CD14-positive monocyte (primary cell): ENCODE results near the gene WDR44. TPM values are rescaled to one million over a fixed set of nuclear protein-coding genes. Genes with fewer than 3 reads are reported as not detected.

Experiments
- DNase-seq, 3 donors: peaks; one replicate each; pipeline ENCODE4 v3.0.0-alpha.2; 2011 to 2022
- H2AFZ ChIP-seq: 2 replicates; pipeline ENCODE4 v1.6.0; 2012; ENCODE audit warnings: mild to moderate bottlenecking, low read depth, low read length, inconsistent platforms; ENCODE audit not compliant: insufficient read depth, poor library complexity, severe bottlenecking
- H3K27ac ChIP-seq, 2 donors: 1 replicate in 1 of 2; 2 replicates in 1 of 2; pipeline ENCODE4 v1.5.1; 2012 to 2013; ENCODE audit warnings: low read length in 2 of 2, control low read depth in 1 of 2, inconsistent platforms in 1 of 2, low read depth in 1 of 2, mild to moderate bottlenecking in 1 of 2
- H3K27me3 ChIP-seq, 2 donors: one replicate each; pipeline versions ENCODE4 v1.6.0 to v1.6.1; 2011 to 2013; ENCODE audit warnings: low read length in 2 of 2; ENCODE audit not compliant: control insufficient read depth in 2 of 2, insufficient read depth in 2 of 2
- H3K36me3 ChIP-seq, 2 donors: replicated peaks in 1 of 2; 1 replicate in 1 of 2; 2 replicates in 1 of 2; pipeline versions ENCODE4 v1.5.1 to v1.6.1; 2012 to 2013; ENCODE audit warnings: low read length in 2 of 2, control low read depth in 1 of 2, inconsistent platforms in 1 of 2, mild to moderate bottlenecking in 1 of 2; ENCODE audit not compliant: insufficient read depth in 2 of 2, control insufficient read depth in 1 of 2
- H3K4me1 ChIP-seq, 2 donors: 1 replicate in 1 of 2; 2 replicates in 1 of 2; pipeline versions ENCODE4 v1.5.1 to v1.6.1; 2012 to 2013; ENCODE audit warnings: low read length in 2 of 2, control low read depth in 1 of 2, inconsistent platforms in 1 of 2, mild to moderate bottlenecking in 1 of 2, moderate library complexity in 1 of 2; ENCODE audit not compliant: insufficient read depth in 2 of 2, control insufficient read depth in 1 of 2
- H3K4me2 ChIP-seq: replicated peaks from 2 replicates; pipeline ENCODE3; 2012; ENCODE audit warnings: low read length, moderate library complexity, mild to moderate bottlenecking; ENCODE audit not compliant: poor library complexity, severe bottlenecking; ENCODE audit errors: extremely low read depth
- H3K4me3 ChIP-seq, 3 experiments: fragments of 200-600 bp in 1 of 3; sonication (generic) in 1 of 3; replicated peaks in 1 of 3; 1 replicate in 2 of 3; 2 replicates in 1 of 3; pipeline ENCODE4 v1.5.1; 2011 to 2013; ENCODE audit warnings: low read length in 3 of 3, mild to moderate bottlenecking in 3 of 3, control low read depth in 2 of 3, low read depth in 2 of 3, inconsistent platforms in 1 of 3, moderate library complexity in 1 of 3
- H3K79me2 ChIP-seq: 2 replicates; pipeline ENCODE4 v1.6.0; 2012; ENCODE audit warnings: mild to moderate bottlenecking, control low read depth, inconsistent platforms, low read length, moderate library complexity; ENCODE audit not compliant: insufficient read depth
- H3K9ac ChIP-seq: 2 replicates; pipeline ENCODE4 v1.6.0; 2017; ENCODE audit warnings: low read length, mild to moderate bottlenecking; ENCODE audit not compliant: insufficient read depth, poor library complexity, severe bottlenecking
- H3K9me3 ChIP-seq, 2 donors: replicated peaks in 1 of 2; 1 replicate in 1 of 2; 2 replicates in 1 of 2; pipeline versions ENCODE4 v1.5.1 to v1.6.1; 2012 to 2013; ENCODE audit warnings: low read length in 2 of 2, control low read depth in 1 of 2; ENCODE audit not compliant: control insufficient read depth in 1 of 2, insufficient read depth in 1 of 2
- H4K20me1 ChIP-seq: 2 replicates; pipeline ENCODE4 v1.6.0; 2012; ENCODE audit warnings: mild to moderate bottlenecking, low read length, control low read depth, moderate library complexity; ENCODE audit not compliant: insufficient read depth
- H3K27ac Mint-ChIP-seq, 7 donors: one replicate each; pipeline ENCODE4 v1.8.0; 2020; ENCODE audit warnings: mild to moderate bottlenecking in 7 of 7, mixed read lengths in 7 of 7, moderate library complexity in 6 of 7, inconsistent platforms in 2 of 7
- H3K27me3 Mint-ChIP-seq, 3 donors: one replicate each; pipeline ENCODE4 v1.8.0; 2021 to 2022; ENCODE audit warnings: low read depth in 3 of 3, mild to moderate bottlenecking in 3 of 3, mixed read lengths in 3 of 3, moderate library complexity in 3 of 3, inconsistent platforms in 1 of 3
- H3K36me3 Mint-ChIP-seq, 2 donors: one replicate each; pipeline ENCODE4 v1.8.0; 2020; ENCODE audit warnings: mixed read lengths in 2 of 2, inconsistent platforms in 1 of 2, mild to moderate bottlenecking in 1 of 2
- H3K4me1 Mint-ChIP-seq: one replicate; pipeline ENCODE4 v1.8.0; 2020; ENCODE audit warnings: mild to moderate bottlenecking, mixed read lengths
- H3K4me3 Mint-ChIP-seq, 2 donors: one replicate each; pipeline ENCODE4 v1.8.0; 2020; ENCODE audit warnings: mild to moderate bottlenecking in 2 of 2, mixed read lengths in 2 of 2, moderate library complexity in 1 of 2
- H3K9me3 Mint-ChIP-seq, 7 donors: one replicate each; pipeline ENCODE4 v1.8.0; 2020 to 2022; ENCODE audit warnings: mixed read lengths in 7 of 7, mild to moderate bottlenecking in 6 of 7, moderate library complexity in 6 of 7, inconsistent platforms in 2 of 7
- CTCF ChIP-seq: fragments of 200-600 bp; IDR thresholded peaks from one replicate; pipeline ENCODE4 v1.8.0; 2022; ENCODE audit warnings: antibody characterized with exemption, mild to moderate bottlenecking
- WGBS: methylation state at CpG from one replicate; pipeline ENCODE4 v1.1.5; 2013; ENCODE audit warnings: missing lambda C conversion rate; ENCODE audit not compliant: insufficient coverage; 5-methylcytosine and 5-hydroxymethylcytosine counted together
- intact Hi-C, 2 donors: fragments of 100-400 bp; cut with micrococcal nuclease; formaldehyde crosslinking; loops; one replicate each; pipeline versions ENCODE4 v1.15.0 to v1.15.1; 2023
- polyA plus RNA-seq, 3 donors: library from polyadenylated mRNA; depleted of rRNA in 1 of 3; unstranded in 2 of 3; stranded (reverse) in 1 of 3; fragments of 300-500 nt in 2 of 3; fragments of >200 nt in 1 of 3; fragmentation: Illumina TruSeq in 2 of 3; gene quantifications; 1 replicate in 2 of 3; 2 replicates in 1 of 3; pipeline ENCODE4 v1.2.3, GENCODE V29; 2012 to 2021

The WDR44 gene
- polyA plus RNA-seq, 3 donors = 5.1 to 7.1 (median 5.5) TPM

GRCh38 chrX:118370921-118371624 lies 25.2 kb downstream of the WDR44 start:
- Histone ChIP-seq H3K9ac (no peak overlapping the region), H3K4me3 (no peak overlapping the region), H3K9me3 (no peaks in the 10 kb centered on the region), H3K27ac (no peak overlapping the region), H3K79me2 (no peaks in the 10 kb centered on the region), H3K4me1 (no peaks in the 10 kb centered on the region), H3K27me3 (no peaks in the 10 kb centered on the region), H3K36me3 (no peaks in the 10 kb centered on the region), H2AFZ (no peak overlapping the region), H4K20me1 (peaks cover 20% of the 10 kb centered on the region), H3K4me2 (no peak overlapping the region)
- H3K9me3 Mint-ChIP-seq = peaks cover 0 to 1% (median 0%) of the 10 kb centered on the region in 7 donors
- no peak for TF ChIP-seq CTCF
- WGBS = no CpG with 5 or more reads among the region's 2 CpGs
- intact Hi-C loops = no loop called here
- peaks cover 2% of the 10 kb centered on the region for H3K4me1 Mint-ChIP-seq
- H3K4me3 Mint-ChIP-seq = no peak overlapping the region
- DNase-seq = no peak
- H3K36me3 Mint-ChIP-seq = peaks cover 3 to 4% of the 10 kb centered on the region in 2 donors
- H3K27me3 Mint-ChIP-seq = peaks cover 0 to 8% (median 0%) of the 10 kb centered on the region in 3 donors
- H3K27ac Mint-ChIP-seq = no peak overlapping the region

GRCh38 chrX:118373538-118373937 lies 27.6 kb downstream of the WDR44 start:
- Histone ChIP-seq H3K27me3 (no peaks in the 10 kb centered on the region), H2AFZ (no peak overlapping the region), H3K9ac (no peak overlapping the region), H3K36me3 (no peaks in the 10 kb centered on the region), H3K4me1 (no peaks in the 10 kb centered on the region), H3K4me3 (no peak overlapping the region), H3K79me2 (no peaks in the 10 kb centered on the region), H3K9me3 (no peaks in the 10 kb centered on the region), H4K20me1 (peaks cover 12% of the 10 kb centered on the region), H3K27ac (no peak overlapping the region), H3K4me2 (no peak overlapping the region)
- Mint-ChIP-seq H3K9me3 (peaks cover 0 to 3% (median 0%) of the 10 kb centered on the region in 7 donors), H3K27ac (no peak overlapping the region), H3K36me3 (peaks cover 0 to 4% of the 10 kb centered on the region in 2 donors), H3K27me3 (peaks cover 0 to 4% (median 0%) of the 10 kb centered on the region in 3 donors), H3K4me1 (peaks cover 2% of the 10 kb centered on the region), H3K4me3 (no peak overlapping the region)
- DNase-seq = no peak
- TF ChIP-seq CTCF = no peak
- intact Hi-C loops = no loop called here
- no CpG with 5 or more reads among the region's 2 CpGs for WGBS
